Nephron (organoid): Measurements from ENCODE around the gene PIGV.
"Not testable (repeated sequence)": the region's sequence is repeated elsewhere in the genome, so short reads cannot be mapped to it uniquely, and the experiment has no call there.

Experiments used
- H3K27ac Mint-ChIP-seq, 3 experiments: 2 replicates each; pipeline ENCODE4 v1.8.0; 2020; ENCODE audit warnings: mixed read lengths in 3 of 3, mild to moderate bottlenecking in 2 of 3, moderate library complexity in 1 of 3
- H3K27me3 Mint-ChIP-seq: 2 replicates; pipeline ENCODE4 v1.8.0; 2021; ENCODE audit warnings: low read depth, mild to moderate bottlenecking, moderate library complexity, mixed read lengths
- H3K36me3 Mint-ChIP-seq: 2 replicates; pipeline ENCODE4 v1.8.0; 2020; ENCODE audit warnings: low read depth, mixed read lengths
- H3K4me1 Mint-ChIP-seq: 2 replicates; pipeline ENCODE4 v1.8.0; 2020; ENCODE audit warnings: mixed read lengths
- H3K4me3 Mint-ChIP-seq, 3 experiments: 2 replicates each; pipeline ENCODE4 v1.8.0; 2020; ENCODE audit warnings: mild to moderate bottlenecking in 3 of 3, mixed read lengths in 3 of 3, moderate library complexity in 2 of 3
- H3K9me3 Mint-ChIP-seq: 2 replicates; pipeline ENCODE4 v1.8.0; 2020; ENCODE audit warnings: mixed read lengths
- TF ChIP-seq, protein P1 (sequence below), 3 experiments: fragments of 200-600 bp; sonication (generic); IDR thresholded peaks; one replicate each; pipeline ENCODE4 v1.5.0; 2021; ENCODE audit warnings: antibody characterized with exemption in 3 of 3; ENCODE audit not compliant: unreplicated experiment in 3 of 3

PIGV gene

DNA sequence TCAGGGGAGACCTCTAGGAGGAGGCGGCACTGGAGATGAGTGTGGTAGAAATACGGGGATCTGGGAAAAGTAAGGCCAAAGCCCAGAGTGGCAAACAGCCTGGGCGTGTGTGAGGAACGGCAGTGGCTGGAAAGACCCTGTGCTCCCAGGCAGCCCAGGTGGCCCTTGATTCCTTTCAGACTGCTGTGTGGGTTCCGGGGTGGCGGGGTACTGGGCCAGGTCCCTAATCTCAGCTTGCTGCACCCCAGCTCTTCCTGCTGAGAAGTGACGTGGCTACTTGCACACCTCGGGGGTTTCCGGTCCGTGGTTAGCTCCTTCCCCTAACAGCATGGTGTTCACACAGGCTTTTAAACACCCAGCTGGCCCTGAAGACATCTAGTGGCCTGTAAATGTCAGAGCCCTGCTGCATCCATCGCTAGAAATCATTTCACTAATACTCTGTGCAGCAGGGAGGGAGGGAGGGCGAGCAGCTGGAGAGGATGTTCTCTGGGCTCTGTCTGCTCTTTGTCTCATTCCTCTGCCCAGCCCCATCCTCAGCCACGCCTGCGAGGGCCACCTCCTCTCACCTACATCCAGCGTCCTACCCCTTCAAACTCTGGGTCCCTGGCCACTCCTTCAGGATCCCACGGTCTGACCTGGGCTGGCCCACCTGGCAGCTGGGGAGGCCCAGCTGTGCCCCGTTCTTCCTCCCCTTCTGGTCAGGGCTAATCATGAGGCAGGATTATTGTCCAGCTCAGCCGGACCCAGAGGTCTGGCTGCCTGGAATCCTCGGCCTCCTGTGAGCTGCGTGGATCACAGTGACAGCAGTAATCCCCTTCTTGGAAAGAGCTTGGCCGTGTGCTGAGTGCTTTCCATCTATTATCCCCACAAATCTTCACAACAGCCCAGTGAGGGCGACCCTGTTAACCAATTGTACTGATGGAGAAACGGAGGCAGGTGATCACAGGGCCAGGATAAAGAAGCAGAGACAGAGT is 46.0 kb downstream of the PIGV start:
- Mint-ChIP-seq H3K4me1 (peaks cover 9% of the 10 kb centered on the region), H3K9me3 (no peaks in the 10 kb centered on the region), H3K36me3 (peaks cover 50% of the 10 kb centered on the region), H3K27ac (no peak overlapping the region), H3K4me3 (no peak overlapping the region), H3K27me3 (no peaks in the 10 kb centered on the region)
- TF ChIP-seq, protein P1, sequence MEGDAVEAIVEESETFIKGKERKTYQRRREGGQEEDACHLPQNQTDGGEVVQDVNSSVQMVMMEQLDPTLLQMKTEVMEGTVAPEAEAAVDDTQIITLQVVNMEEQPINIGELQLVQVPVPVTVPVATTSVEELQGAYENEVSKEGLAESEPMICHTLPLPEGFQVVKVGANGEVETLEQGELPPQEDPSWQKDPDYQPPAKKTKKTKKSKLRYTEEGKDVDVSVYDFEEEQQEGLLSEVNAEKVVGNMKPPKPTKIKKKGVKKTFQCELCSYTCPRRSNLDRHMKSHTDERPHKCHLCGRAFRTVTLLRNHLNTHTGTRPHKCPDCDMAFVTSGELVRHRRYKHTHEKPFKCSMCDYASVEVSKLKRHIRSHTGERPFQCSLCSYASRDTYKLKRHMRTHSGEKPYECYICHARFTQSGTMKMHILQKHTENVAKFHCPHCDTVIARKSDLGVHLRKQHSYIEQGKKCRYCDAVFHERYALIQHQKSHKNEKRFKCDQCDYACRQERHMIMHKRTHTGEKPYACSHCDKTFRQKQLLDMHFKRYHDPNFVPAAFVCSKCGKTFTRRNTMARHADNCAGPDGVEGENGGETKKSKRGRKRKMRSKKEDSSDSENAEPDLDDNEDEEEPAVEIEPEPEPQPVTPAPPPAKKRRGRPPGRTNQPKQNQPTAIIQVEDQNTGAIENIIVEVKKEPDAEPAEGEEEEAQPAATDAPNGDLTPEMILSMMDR (IDR thresholded peaks at IDR 0.05; ENCODE audit: unreplicated experiment in 3 of 3): no peak

DNA sequence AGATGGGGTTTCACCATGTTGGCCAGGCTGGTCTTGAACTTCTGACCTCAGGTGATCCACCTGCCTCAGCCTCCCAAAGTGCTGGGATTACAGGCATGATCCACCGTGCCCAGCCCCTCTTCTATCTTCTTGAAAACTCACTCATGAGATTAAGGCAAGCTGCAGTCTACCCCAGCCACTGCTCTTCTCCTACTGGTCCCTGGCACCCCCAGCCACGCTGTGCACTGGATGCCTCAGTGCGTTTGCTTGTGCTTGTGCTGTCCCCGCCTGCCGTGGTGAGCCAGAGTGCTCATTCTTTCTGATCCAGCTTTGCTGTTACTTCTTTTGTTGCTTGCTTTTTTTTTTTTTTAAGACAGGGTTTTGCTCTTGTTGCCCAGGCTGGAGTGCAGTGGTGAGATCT is 49.9 kb downstream of the PIGV start:
- not testable (repeated sequence) for H3K9me3 Mint-ChIP-seq, H3K27me3 Mint-ChIP-seq, H3K4me3 Mint-ChIP-seq, H3K4me1 Mint-ChIP-seq, H3K27ac Mint-ChIP-seq
- H3K36me3 Mint-ChIP-seq: peaks cover 60% of the 10 kb centered on the region

GRCh38 chr1:26838474-26839338 is 51.0 kb downstream of the PIGV start:
- TF ChIP-seq, protein P1 (IDR thresholded peaks at IDR 0.05; ENCODE audit: unreplicated experiment in 3 of 3): no peak
- no peak overlapping the region for H3K27ac Mint-ChIP-seq
- H3K36me3 Mint-ChIP-seq: peaks cover 53% of the 10 kb centered on the region
- no peaks in the 10 kb centered on the region for H3K9me3 Mint-ChIP-seq
- no peak overlapping the region for H3K4me3 Mint-ChIP-seq
- no peaks in the 10 kb centered on the region for H3K27me3 Mint-ChIP-seq
- no peaks in the 10 kb centered on the region for H3K4me1 Mint-ChIP-seq

- Mint-ChIP-seq H3K27me3 (no peaks in the 10 kb centered on the region), H3K9me3 (no peaks in the 10 kb centered on the region), H3K4me3 (no peak overlapping the region), H3K27ac (no peak overlapping the region), H3K4me1 (no peaks in the 10 kb centered on the region), H3K36me3 (peaks cover 53% of the 10 kb centered on the region)
- TF ChIP-seq, protein P1 (IDR thresholded peaks at IDR 0.05; ENCODE audit: unreplicated experiment in 3 of 3): no peak
Observed at GRCh38 chr1:26839339-26839722, 51.6 kb downstream of the PIGV start.

DNA sequence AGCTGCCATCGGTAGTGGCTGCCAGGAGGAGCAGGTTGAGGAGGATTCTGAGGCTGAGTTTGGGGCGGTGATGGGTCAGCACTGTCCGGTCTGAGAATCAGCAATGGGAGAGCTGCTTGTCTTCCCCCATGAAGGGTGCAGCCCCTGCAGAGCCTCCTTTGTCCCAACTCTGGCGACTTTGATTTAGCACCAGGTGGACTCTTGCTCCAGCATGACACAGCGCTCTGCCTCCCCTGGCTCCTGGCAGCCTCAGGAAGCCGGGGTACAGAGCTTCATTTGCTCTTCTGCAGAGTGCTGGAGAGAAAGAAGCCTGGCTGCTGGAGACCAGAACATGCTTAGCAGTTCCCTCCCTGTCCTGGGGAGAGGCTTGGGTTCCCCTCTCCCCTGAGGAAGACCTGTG is 52.0 kb downstream of the PIGV start:
- Mint-ChIP-seq H3K27me3 (no peaks in the 10 kb centered on the region), H3K36me3 (peaks cover 51% of the 10 kb centered on the region), H3K9me3 (no peaks in the 10 kb centered on the region), H3K27ac (no peak overlapping the region), H3K4me1 (no peaks in the 10 kb centered on the region), H3K4me3 (no peak overlapping the region)
- TF ChIP-seq, protein P1 (IDR thresholded peaks at IDR 0.05; ENCODE audit: unreplicated experiment in 3 of 3): no peak

- TF ChIP-seq, protein P1 (IDR thresholded peaks at IDR 0.05; ENCODE audit: unreplicated experiment in 3 of 3): no peak
- no peak overlapping the region for H3K27ac Mint-ChIP-seq
- H3K4me3 Mint-ChIP-seq: no peak overlapping the region
- H3K36me3 Mint-ChIP-seq: peaks cover 41% of the 10 kb centered on the region
- H3K9me3 Mint-ChIP-seq: no peaks in the 10 kb centered on the region
- H3K27me3 Mint-ChIP-seq: no peaks in the 10 kb centered on the region
- no peaks in the 10 kb centered on the region for H3K4me1 Mint-ChIP-seq
Observed at GRCh38 chr1:26844424-26845196, 56.9 kb downstream of the PIGV start.

DNA sequence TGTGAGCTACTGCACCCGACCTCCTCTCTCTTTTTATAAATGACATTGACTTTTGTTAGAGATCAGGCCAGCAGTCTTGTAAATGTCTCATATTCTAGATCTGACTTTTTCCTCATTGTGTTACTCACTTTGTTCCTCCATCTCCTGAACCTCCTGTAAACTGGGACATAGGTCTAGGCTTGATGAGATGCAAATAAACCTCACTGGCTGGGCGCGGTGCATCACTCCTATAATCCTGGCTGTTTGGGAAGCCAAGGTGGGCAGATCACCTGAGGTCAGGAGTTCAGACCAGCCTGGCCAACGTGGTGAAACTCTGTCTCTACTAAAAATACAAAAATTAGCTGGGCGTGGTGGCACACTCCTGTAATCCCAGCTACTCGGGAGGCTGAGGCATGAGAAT is 60.1 kb downstream of the PIGV start:
- not testable (repeated sequence) for H3K27me3 Mint-ChIP-seq, H3K27ac Mint-ChIP-seq, H3K4me3 Mint-ChIP-seq, H3K4me1 Mint-ChIP-seq, H3K9me3 Mint-ChIP-seq
- peaks cover 50% of the 10 kb centered on the region for H3K36me3 Mint-ChIP-seq
